Effector CD4-positive, alpha-beta T cell (primary cell): ENCODE results near the gene BMP2K.

ENCODE experiments used
- DNase-seq: peaks from one replicate; pipeline ENCODE4 v3.0.0-alpha.2; 2020

Gene BMP2K

DNA sequence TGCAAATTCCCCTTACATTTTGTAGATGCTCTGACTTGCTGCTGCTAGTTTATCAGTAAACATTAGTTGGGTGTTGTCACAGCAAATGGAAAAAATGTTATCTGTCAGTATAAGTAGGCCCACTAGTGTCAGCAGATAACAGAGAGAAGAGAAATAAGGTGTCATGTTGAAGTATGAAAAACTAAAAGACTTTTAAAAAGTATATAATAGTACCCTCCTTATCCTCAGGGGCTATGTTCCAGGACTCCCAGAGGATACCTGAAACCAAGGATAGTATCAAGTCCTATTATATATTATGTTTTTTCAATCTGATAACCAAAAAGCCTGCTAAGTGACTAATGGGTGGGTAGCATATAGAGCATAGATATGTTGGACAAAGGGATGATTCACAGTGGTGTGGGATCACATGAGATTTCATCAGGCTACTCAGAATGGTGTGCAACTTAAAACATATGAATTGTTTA lies 11.6 kb upstream of the BMP2K start:
- DNase-seq = no peak

- no peak for DNase-seq
Observed at GRCh38 chr4:78765432-78766006, 10.6 kb upstream of the BMP2K start.

- DNase-seq = no peak
Observed at GRCh38 chr4:78766026-78766425, 10.1 kb upstream of the BMP2K start.

DNA sequence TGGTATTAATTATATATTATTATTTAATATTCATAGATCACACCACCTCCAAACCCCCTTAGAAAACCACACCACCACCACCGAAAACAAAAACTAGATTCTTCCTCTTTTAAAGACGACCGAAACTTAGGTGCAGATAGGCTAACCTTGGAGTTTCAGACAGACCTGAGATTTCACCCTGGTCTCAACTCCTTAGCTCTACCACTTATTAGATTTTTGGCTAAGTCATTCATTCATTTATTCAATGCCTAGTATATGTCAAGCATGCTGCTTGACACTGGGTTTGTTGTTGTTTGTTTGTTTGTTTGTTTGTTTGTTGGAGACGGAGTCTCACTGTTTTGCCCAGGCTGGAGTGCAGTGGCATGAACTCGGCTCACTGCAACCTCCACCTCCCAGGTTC lies 9.5 kb upstream of the BMP2K start:
- no peak for DNase-seq

DNA sequence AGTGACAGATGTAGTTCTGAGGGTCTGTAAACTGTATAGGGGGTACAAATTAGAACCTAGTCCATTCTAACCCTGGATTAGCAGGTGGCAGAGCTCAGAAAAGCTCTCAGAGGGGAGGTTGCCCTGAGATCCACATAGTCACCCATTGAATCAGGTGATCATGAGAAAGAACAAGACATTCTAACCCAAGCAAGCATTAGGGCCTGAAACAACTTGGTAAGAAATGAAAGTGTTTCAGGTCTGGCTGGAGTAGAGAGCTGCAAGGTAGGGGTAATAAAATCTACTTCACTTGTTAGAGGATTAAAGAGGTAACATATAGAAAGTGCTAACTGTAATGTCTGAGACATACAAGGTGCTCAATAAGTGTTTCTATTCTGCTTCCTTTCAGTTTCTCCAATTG lies 8.8 kb upstream of the BMP2K start:
- DNase-seq = no peak

GRCh38 chr4:78768452-78769180 lies 7.5 kb upstream of the BMP2K start:
- no peak for DNase-seq

- DNase-seq = no peak
Observed at GRCh38 chr4:78770091-78770642, 6.0 kb upstream of the BMP2K start.

DNA sequence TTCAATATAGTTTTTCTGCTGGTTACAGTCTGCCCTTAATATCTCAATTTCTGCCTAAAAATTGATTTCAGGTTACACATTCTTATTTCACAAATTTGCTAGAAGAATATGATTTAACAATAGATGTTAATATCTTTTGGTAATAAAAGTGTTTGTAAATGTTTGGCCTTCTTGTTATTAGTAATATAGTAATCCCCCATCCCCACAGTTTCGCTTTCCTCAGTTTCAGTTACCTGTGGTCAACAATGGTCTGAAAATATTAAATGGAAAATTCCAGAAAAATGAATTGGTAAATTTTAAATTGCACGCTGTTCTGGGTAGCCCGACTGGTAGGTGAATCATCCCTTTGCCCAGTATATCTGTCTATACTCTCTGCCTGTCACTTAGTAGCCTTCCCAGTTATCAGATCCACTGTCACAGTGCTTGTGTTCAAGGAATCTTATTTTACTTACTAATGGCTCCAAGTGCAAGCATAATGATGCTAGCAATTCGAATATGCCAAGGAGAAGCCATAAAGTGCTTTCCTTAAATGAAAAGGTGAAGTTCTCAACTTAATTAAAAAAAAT lies 3.5 kb upstream of the BMP2K start:
- no peak for DNase-seq

- no peak for DNase-seq
Observed at GRCh38 chr4:78774417-78774816, 1.7 kb upstream of the BMP2K start.

- peak; percentile 76 for DNase-seq
Observed at GRCh38 chr4:78775303-78776078, 659 bp upstream of the BMP2K start.

DNA sequence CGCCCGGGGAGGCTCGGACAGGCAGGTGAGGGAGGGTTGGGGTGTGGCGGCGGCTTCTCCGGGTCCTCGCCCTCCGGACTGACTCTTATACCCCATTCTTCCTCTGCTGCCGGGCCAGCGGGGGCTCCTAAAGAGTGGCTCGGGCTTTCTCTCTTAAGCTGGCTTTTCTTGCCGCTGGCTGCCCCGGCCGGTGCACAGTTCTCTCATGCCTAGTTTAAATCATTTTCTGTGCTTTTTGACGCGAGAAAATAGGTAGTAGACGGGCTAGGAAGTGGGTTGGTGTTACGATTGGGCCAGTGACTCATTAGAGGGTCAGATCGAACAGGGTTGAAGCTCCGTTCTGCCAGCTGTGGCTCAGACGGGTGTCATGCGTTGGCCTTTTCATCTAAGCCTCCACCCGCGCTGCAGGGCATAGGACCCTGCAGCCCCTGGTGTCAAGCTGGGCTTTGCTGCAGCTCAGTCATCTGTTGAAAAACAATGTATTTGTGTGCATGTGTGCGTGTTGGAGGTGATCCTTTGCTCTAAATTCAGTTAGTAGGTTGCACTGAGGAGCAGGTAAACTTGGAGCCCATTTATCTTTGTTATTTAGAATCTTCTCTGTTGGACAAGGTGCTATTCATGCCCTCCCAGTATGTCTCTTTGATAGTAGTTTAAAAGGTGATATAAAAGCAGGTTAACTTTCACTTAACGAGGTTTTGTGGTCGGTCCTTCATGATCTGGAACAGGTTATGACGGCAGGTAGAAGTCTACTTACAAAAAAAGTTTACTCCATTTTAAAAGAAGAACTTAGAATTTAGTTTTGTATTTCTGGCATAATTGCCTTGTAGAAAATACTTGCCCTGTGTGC lies 802 bp downstream of the BMP2K start:
- peak; percentile 39 for DNase-seq

- no peak for DNase-seq
Observed at GRCh38 chr4:78777576-78777940, 1.4 kb downstream of the BMP2K start.

- no peak for DNase-seq
Observed at GRCh38 chr4:78778530-78778929, 2.4 kb downstream of the BMP2K start.

GRCh38 chr4:78779280-78779679 lies 3.1 kb downstream of the BMP2K start:
- no peak for DNase-seq

DNA sequence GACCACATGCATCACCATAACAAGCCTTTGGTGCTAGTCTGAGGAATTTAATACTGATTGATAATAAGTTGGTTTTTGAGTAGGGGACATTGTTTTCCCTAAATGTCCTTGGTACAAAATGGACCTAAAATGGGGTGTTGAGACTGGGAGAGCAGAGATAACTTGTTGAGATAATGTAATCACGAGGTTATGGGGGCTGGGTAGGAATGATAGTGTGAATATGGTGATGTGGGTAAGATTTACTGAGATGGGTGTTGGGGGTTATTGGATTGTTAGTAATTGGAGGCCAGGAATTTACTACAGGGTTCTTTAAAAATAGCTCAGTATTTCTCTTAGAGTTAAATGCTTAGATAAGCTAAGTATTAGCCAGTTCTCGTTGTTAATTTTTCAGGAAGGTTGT lies 3.9 kb downstream of the BMP2K start:
- DNase-seq = no peak

DNA sequence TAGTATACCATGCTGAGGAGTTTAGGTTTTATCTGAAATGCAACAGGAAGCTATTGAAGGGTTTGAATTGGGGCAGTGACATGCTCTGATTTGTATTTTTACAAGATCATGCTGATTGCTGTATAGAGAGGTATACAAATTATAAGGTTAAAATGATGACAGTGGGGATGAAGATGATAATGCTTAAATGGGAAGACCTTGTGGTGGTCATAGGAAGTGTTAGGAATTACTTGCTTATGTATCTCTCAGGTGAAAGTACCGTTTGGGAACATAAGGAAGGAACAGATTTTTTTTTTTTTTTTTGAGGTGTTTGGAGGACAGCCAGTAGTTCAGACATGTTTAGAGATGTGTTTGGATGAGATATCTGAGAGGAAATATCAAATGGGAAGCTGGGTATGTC lies 5.0 kb downstream of the BMP2K start:
- no peak for DNase-seq

DNA sequence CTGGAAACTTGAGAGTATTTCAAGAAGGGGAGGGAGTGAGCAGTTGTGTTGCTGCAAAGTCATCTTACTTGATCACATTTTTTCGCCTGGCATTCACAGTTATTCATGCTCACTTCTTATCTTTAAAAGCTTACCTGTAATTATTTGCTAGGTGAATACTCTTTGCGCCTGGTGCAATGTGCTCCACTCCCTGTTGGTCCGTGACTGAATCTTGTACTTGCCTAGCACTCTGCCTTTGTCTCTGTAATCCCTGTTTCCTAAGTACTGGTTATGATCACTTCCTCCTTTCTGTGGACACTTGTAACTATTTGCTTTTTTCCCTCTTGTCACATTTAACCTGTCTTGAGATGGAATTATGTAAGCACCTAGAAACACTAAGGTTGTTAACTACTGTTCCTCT lies 5.8 kb downstream of the BMP2K start:
- DNase-seq = no peak

DNA sequence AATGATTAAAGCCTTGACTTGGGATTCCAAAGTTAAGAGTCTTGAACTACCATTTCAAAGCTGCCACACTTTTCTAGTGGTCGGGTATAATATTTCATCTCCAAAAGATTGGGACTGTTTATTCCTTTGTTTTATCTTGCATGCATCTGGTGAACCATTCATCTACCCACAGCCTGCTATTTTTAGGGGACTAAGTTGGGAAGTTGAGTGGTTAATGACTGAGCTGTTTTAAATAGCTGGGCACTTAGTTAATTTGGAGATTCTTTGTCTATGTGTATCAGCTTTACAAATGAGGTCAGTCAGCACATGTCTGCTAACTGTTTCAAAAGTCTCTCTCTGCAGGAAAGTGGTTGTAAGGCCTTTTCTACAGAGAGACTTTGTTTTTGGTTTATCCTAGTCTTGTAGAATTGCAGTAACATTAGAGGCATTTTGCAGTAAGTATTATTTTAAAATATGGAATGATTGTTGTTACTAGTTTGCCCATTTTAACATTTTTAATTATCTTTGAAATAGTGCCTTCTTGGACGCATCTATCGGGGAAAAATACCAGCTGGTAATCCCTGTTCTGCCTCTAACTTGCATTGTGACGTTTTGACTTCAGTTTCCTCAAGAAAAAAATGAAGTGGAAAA lies 8.2 kb downstream of the BMP2K start:
- DNase-seq = no peak

GRCh38 chr4:78787392-78788006 lies 11.3 kb downstream of the BMP2K start:
- DNase-seq = no peak

GRCh38 chr4:78788007-78788889 lies 12.1 kb downstream of the BMP2K start:
- DNase-seq = no peak
